Esophagus squamous epithelium (tissue), 5 donors: ENCODE data around the gene RABGAP1L. TPM values are rescaled to one million over a fixed set of nuclear protein-coding genes. Genes with fewer than 3 reads are reported as not detected.

Experiments used
- DNase-seq: peaks from one replicate; lab custom pipeline; 2025; lab: John Stamatoyannopoulos, UW
- H3K27ac ChIP-seq, 4 donors: fragments of 200-600 bp; sonication (generic); one replicate each; pipeline ENCODE4 v1.5.1; 2016 to 2019; ENCODE audit warnings: mild to moderate bottlenecking in 1 of 4
- H3K27me3 ChIP-seq, 4 donors: fragments of 200-600 bp; sonication (generic); 1 replicate in 3 of 4; 2 replicates in 1 of 4; pipeline versions ENCODE4 v1.5.1 to v1.6.0; 2017 to 2021; ENCODE audit warnings: antibody characterized with exemption in 1 of 4
- H3K36me3 ChIP-seq, 3 donors: fragments of 200-600 bp; sonication (generic); one replicate each; pipeline ENCODE4 v1.5.1; 2016 to 2019
- H3K4me1 ChIP-seq, 3 donors: fragments of 200-600 bp; sonication (generic); one replicate each; pipeline ENCODE4 v1.5.1; 2017 to 2019
- H3K4me3 ChIP-seq, 4 donors: fragments of 200-600 bp; sonication (generic); 1 replicate in 3 of 4; 2 replicates in 1 of 4; pipeline ENCODE4 v1.5.1; 2016 to 2019; ENCODE audit warnings: mild to moderate bottlenecking in 2 of 4, moderate library complexity in 1 of 4
- H3K9me3 ChIP-seq, 3 donors: fragments of 200-600 bp; sonication (generic); one replicate each; pipeline ENCODE4 v1.5.1; 2016 to 2019
- CTCF ChIP-seq, 6 experiments: fragments of 450-650 bp in 4 of 6; fragments of 200-600 bp in 2 of 6; sonication (generic) in 2 of 6; IDR thresholded peaks; one replicate each; pipeline ENCODE4 v1.5.1; 2016 to 2019; ENCODE audit warnings: antibody characterized with exemption in 6 of 6, mild to moderate bottlenecking in 4 of 6, moderate library complexity in 4 of 6
- POLR2A ChIP-seq, 4 donors: fragments of 450-650 bp; IDR thresholded peaks; one replicate each; pipeline ENCODE4 v1.6.1; 2017; ENCODE audit warnings: antibody characterized with exemption in 4 of 4, mild to moderate bottlenecking in 4 of 4, moderate library complexity in 3 of 4
- WGBS, 2 donors: methylation state at CpG; one replicate each; pipeline ENCODE4 v1.1.5; 2018; 5-methylcytosine and 5-hydroxymethylcytosine counted together
- intact Hi-C: fragments of 100-400 bp; cut with DNase I; formaldehyde crosslinking; loops from one replicate; pipeline ENCODE4 v1.15.0; 2022
- total RNA-seq, 4 donors: library from RNA; depleted of rRNA; stranded (reverse); fragments of >200 nt; gene quantifications; one replicate each; pipeline ENCODE4 v1.1.0, GENCODE V29; 2016
- donor health status: DM: yes; HTN: yes; CAD: no.

The RABGAP1L gene
- total RNA-seq, 4 donors from 2014 or later = 35.7 to 45.6 (median 41.0) TPM

GRCh38 chr1:174465855-174466254 lies 306.5 kb downstream of the RABGAP1L start:
- H3K27ac ChIP-seq = no peak overlapping the region
- TF ChIP-seq POLR2A (IDR thresholded peaks at IDR 0.05) (no peak), CTCF (IDR thresholded peaks at IDR 0.05) (no peak)
- no peaks in the 10 kb centered on the region for H3K27me3 ChIP-seq
- H3K36me3 ChIP-seq = no peaks in the 10 kb centered on the region
- no peaks in the 10 kb centered on the region for H3K4me1 ChIP-seq
- no peak overlapping the region for H3K4me3 ChIP-seq
- intact Hi-C loops = no loop called here
- 92 to 97% methylated on average over 2 of the region's 2 CpGs for WGBS, 2 donors
- DNase-seq = no peak
- no peaks in the 10 kb centered on the region for H3K9me3 ChIP-seq

- intact Hi-C loops = no loop called here
- DNase-seq = no peak
- Histone ChIP-seq H3K27me3 (no peaks in the 10 kb centered on the region), H3K9me3 (no peaks in the 10 kb centered on the region), H3K27ac (no peak overlapping the region), H3K36me3 (no peaks in the 10 kb centered on the region), H3K4me3 (no peak overlapping the region), H3K4me1 (no peaks in the 10 kb centered on the region)
- WGBS, 2 donors = 94 to 95% methylated on average over 7 to 8 of the region's 8 CpGs
- TF ChIP-seq CTCF (IDR thresholded peaks at IDR 0.05) (no peak), POLR2A (IDR thresholded peaks at IDR 0.05) (no peak)
These were observed 307.3 kb downstream of the RABGAP1L start for GRCh38 chr1:174466607-174467006.

GRCh38 chr1:174469052-174469451 lies 309.7 kb downstream of the RABGAP1L start:
- TF ChIP-seq POLR2A (IDR thresholded peaks at IDR 0.05) = no peak
- TF ChIP-seq CTCF (IDR thresholded peaks at IDR 0.05) = no peak
- whole genome bisulfite sequencing, 2 donors = 53 to 59% methylated on average over 2 of the region's 2 CpGs

GRCh38 chr1:174469687-174470086 lies 310.4 kb downstream of the RABGAP1L start:
- TF ChIP-seq CTCF (IDR thresholded peaks at IDR 0.05) (no peak), POLR2A (IDR thresholded peaks at IDR 0.05) (no peak)
- Histone ChIP-seq H3K4me1 (no peaks in the 10 kb centered on the region), H3K4me3 (no peak overlapping the region), H3K9me3 (no peaks in the 10 kb centered on the region), H3K27ac (no peak overlapping the region), H3K27me3 (no peaks in the 10 kb centered on the region), H3K36me3 (no peaks in the 10 kb centered on the region)
- WGBS, 2 donors = 21 to 55% methylated on average over 1 of the region's 1 CpG
- intact Hi-C loops = no loop called here
- DNase-seq = no peak

More at GRCh38 chr1:174469052-174469451, 309.7 kb downstream of the RABGAP1L start:
- Histone ChIP-seq H3K27ac (no peak overlapping the region), H3K36me3 (no peaks in the 10 kb centered on the region), H3K9me3 (no peaks in the 10 kb centered on the region), H3K4me1 (no peaks in the 10 kb centered on the region), H3K4me3 (no peak overlapping the region), H3K27me3 (no peaks in the 10 kb centered on the region)
- intact Hi-C loops = no loop called here
- no peak for DNase-seq

- 100% methylated on average over 1 of the region's 1 CpG for WGBS, 2 donors
- Histone ChIP-seq H3K36me3 (no peaks in the 10 kb centered on the region), H3K4me3 (no peak overlapping the region), H3K9me3 (no peaks in the 10 kb centered on the region), H3K27me3 (no peaks in the 10 kb centered on the region), H3K27ac (no peak overlapping the region), H3K4me1 (no peaks in the 10 kb centered on the region)
- intact Hi-C loops = no loop called here
- no peak for TF ChIP-seq POLR2A (IDR thresholded peaks at IDR 0.05)
- no peak for TF ChIP-seq CTCF (IDR thresholded peaks at IDR 0.05)
- DNase-seq = no peak
These were observed 320.0 kb downstream of the RABGAP1L start for GRCh38 chr1:174479281-174479680.
